Ishikawa (cell line): ENCODE measurements around the gene RALGPS1.

Experiments
- CREB1 ChIP-seq: IDR thresholded peaks from 2 replicates; pipeline ENCODE4 v1.6.1; 2012; ENCODE audit warnings: low read depth
- EGR1 ChIP-seq: IDR thresholded peaks from 2 replicates; pipeline ENCODE4 v1.6.1; 2012
- EP300 ChIP-seq: IDR thresholded peaks from 2 replicates; pipeline ENCODE4 v1.6.1; 2012; ENCODE audit warnings: borderline replicate concordance
- MAX ChIP-seq: IDR thresholded peaks from 2 replicates; pipeline ENCODE4 v1.6.1; 2012
- NFIC ChIP-seq: IDR thresholded peaks from 2 replicates; pipeline ENCODE4 v1.6.1; 2012
- RAD21 ChIP-seq: IDR thresholded peaks from 2 replicates; pipeline ENCODE4 v1.6.1; 2012; ENCODE audit warnings: low read depth
- REST ChIP-seq: IDR thresholded peaks from 2 replicates; pipeline ENCODE4 v1.6.1; 2012; ENCODE audit warnings: low read depth, mild to moderate bottlenecking
- TAF1 ChIP-seq: IDR thresholded peaks from 2 replicates; pipeline ENCODE4 v1.6.1; 2012; ENCODE audit warnings: low read depth, mild to moderate bottlenecking
- TCF12 ChIP-seq: IDR thresholded peaks from 2 replicates; pipeline ENCODE4 v1.6.1; 2012; ENCODE audit warnings: low read depth
- YY1 ChIP-seq: IDR thresholded peaks from 2 replicates; pipeline ENCODE4 v1.6.1; 2012; ENCODE audit warnings: low read depth

DNA sequence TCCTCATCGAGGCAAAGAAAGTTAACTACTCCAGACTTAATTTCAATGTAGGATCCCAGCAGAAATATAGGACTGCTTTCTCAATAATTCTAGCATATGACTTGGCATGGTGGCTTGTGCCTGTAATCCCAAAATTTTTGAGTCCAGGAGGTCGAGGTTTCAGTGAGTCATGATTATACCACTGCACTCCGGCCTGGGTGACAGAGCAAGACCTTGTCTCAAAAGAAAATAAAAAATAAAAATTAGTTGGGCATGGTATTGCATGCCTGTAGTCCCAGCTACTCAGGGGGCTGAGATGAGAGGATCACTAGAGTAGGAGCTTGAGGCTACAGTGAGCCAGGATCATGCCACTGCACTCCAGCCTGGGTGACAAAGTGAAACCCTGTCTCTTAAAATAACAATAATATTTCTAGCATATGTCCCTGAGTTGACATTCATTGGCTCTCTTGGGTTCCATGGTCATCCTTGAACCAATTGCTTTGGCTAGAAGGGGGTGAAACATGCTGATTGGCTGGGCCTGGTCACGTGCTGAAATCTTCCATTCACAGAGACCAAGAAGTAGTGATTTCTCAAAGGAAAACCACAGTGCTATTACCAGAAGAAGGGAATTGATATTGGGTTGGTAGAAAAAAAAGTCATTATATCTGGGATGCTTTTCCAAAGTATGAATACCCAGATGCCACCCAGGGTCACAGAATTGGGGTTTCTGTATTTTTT lies 318.4 kb downstream of the RALGPS1 start:
- TF ChIP-seq EP300, result no peak
- TF ChIP-seq TAF1, result no peak
- TF ChIP-seq YY1, result no peak
- no peak for TF ChIP-seq MAX
- no peak for TF ChIP-seq EGR1
- TF ChIP-seq REST, result no peak
- no peak for TF ChIP-seq CREB1
- TF ChIP-seq RAD21, result no peak
- no peak for TF ChIP-seq NFIC
- no peak for TF ChIP-seq TCF12
